ENCODE measurements around the gene COL4A5.
"Not testable (repeated sequence)": the region's sequence is repeated elsewhere in the genome, so short reads cannot be mapped to it uniquely, and the experiment has no call there.

The COL4A5 gene

DNA sequence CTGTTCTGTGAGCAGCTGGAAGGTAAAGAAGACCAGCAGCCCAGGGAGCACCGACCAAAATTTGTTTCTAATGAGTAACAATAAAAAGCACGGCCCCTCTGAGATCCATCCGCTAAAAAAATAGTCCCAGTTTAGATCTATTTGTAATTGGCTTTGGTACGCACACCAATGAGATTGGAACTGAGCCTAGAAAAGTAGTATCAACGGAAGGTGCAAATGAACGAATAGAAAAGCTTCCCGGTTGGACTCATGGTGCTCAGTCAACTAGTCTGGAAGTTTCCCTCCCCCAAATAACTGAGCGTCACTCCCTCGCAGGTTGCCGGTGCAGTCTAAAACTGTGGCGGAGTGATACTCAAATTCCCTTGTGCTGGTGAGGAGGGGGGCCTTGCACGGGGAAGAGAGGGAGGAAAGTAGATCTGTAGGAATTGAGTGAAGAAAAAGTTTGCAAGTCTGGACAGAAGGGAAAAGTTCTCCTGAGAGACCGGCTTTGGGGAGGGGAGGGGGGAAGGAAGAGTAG, at the start of gene COL4A5:
Gene COL4A5, plus strand, starts transcription at position 413 of the 517 bp plus-strand sequence. CDS start 288 bp downstream, outside the sequence.
- Histone ChIP-seq H3K9me3 (ENCODE audit: control insufficient read depth, insufficient read depth, low read length) (no peaks in the 10 kb centered on the region; the same call in 1 of the 2 replicates), H3K27me3 (ENCODE audit: control insufficient read depth, insufficient read depth, low read length) (peaks cover 21% of the 10 kb centered on the region), H3K27ac (ENCODE audit: low read depth, low read length) (peak within 1 kb of the TSS; percentile 89), H3K36me3 (ENCODE audit: control insufficient read depth, insufficient read depth, low read length) (peaks cover 1% of the 10 kb centered on the region; the same call in 1 of the 2 replicates), H3K9ac (ENCODE audit: low read depth, low read length) (peak within 1 kb of the TSS; percentile 77), H3K4me1 (ENCODE audit: control insufficient read depth, insufficient read depth, low read length) (peaks cover 38% of the 10 kb centered on the region), H3K4me3 (ENCODE audit: low read depth, low read length) (peak within 1 kb of the TSS; percentile 82)

DNA sequence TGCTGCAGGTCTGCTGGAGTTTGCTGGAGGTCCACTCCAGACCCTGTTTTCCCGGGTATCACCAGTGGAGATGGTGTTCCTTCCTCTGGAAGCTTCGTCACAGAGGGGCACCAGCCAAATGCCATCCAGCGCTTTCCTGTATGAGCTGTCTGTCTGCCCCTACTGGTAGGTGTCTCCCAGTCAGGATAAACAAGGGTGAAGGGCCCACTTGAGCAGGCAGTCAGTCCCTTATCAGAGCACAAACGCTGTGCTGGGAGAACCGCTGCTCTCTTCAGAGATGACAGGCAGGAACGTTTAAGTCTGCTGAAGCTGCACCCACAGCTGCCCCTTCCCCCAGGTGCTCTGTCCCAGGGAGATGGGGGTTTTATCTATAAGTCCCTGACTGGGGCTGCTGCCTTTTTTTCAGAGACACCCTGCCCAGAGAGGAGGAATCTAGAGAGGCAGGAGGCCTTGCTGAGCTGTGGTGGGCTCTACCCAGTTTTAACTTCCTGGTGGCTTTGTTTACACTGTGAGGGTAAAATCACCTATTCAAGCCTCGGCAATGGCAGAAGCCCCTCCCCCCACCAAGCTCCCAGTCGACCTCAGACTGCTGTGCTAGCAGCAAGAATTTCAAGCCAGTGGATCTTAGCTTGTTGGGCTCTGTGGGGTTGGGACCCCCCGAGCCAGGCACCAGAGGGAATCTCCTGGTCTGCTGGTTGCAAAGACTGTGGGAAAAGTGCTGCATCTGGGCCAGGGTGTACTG, 48.5 kb upstream of the COL4A5 start:
- H3K36me3 ChIP-seq (ENCODE audit: control insufficient read depth, insufficient read depth, low read length); H3K9me3 ChIP-seq (ENCODE audit: control insufficient read depth, insufficient read depth, low read length); H3K9ac ChIP-seq (ENCODE audit: low read depth, low read length): not testable (repeated sequence)

DNA sequence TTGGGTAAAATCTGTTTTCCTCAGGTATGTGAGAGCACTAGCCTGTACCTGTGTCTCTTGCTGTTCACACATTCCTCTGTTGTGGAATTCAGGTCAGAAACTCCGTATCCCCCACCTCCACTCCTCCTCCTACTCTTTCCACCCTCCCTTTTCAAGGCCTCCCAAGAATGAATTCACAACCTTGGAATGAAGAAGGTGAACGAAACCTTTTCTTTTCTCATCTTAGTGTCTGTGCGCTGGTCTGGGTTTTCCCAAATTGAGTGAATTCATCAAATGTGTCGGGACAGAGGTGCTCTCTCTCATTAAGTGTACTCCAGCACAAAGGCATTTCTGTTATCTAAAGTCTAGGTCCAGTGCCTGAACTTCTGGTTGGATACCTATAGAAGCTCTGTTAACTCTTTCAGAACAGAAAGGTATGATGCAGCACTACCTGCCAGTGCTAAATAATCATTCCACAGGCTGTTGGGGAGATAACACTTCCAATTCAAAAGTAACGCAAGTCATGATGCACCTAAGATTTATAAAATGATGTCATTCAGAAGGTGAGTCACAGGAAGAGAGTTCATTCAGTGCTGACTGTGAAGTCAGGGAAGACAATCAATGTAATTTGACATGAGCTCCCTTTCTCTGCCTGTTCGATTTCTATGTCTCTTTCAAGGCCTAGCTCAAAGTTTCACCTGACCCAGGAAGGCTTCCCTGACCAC, 43.3 kb upstream of the COL4A5 start:
- no peaks in the 10 kb centered on the region for H3K36me3 ChIP-seq (ENCODE audit: control insufficient read depth, insufficient read depth, low read length)
- H3K4me1 ChIP-seq (ENCODE audit: control insufficient read depth, insufficient read depth, low read length), result peaks cover 43% of the 10 kb centered on the region
- H3K27ac ChIP-seq (ENCODE audit: low read depth, low read length), result peak overlapping the region; percentile 80
- peak overlapping the region; percentile 35; the same call in 1 of the 2 replicates for H3K9ac ChIP-seq (ENCODE audit: low read depth, low read length)
- peaks cover 7% of the 10 kb centered on the region for H3K9me3 ChIP-seq (ENCODE audit: control insufficient read depth, insufficient read depth, low read length)
- H3K27me3 ChIP-seq (ENCODE audit: control insufficient read depth, insufficient read depth, low read length), result 0 out of 2 replicates have a peak, but pooled peaks cover 5% of the 10 kb centered on the region
- H3K4me3 ChIP-seq (ENCODE audit: low read depth, low read length), result peak overlapping the region; percentile 38; the same call in 1 of the 2 replicates

More for the DNA sequence above, 48.5 kb upstream of the COL4A5 start:
- peak overlapping the region; percentile 42 for H3K27ac ChIP-seq (ENCODE audit: low read depth, low read length)
- not testable (repeated sequence) for H3K4me3 ChIP-seq (ENCODE audit: low read depth, low read length); H3K27me3 ChIP-seq (ENCODE audit: control insufficient read depth, insufficient read depth, low read length)
- H3K4me1 ChIP-seq (ENCODE audit: control insufficient read depth, insufficient read depth, low read length), result peaks cover 20% of the 10 kb centered on the region

DNA sequence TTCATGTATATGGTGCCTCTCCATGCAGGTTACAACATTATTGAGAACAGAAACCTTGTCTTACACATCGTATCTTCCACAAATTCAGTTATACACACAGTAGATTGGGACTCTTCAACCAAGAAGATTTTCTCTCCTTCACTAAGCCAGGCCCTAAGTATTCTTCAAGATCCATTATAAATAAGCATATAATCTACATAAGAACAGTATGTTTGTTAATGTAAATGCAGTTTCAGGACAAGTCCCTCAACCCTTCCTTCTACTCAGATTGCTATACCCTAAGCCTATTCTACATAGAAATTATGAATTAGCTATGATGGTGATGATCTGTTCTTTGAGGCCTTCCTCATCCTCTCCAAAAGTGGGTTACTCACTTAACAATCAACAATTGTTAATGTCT, 42.7 kb upstream of the COL4A5 start:
- Histone ChIP-seq H3K4me1 (ENCODE audit: control insufficient read depth, insufficient read depth, low read length) (peaks cover 45% of the 10 kb centered on the region), H3K27ac (ENCODE audit: low read depth, low read length) (peak overlapping the region; percentile 80), H3K36me3 (ENCODE audit: control insufficient read depth, insufficient read depth, low read length) (no peaks in the 10 kb centered on the region), H3K27me3 (ENCODE audit: control insufficient read depth, insufficient read depth, low read length) (0 out of 2 replicates have a peak, but pooled peaks cover 5% of the 10 kb centered on the region), H3K9ac (ENCODE audit: low read depth, low read length) (peak overlapping the region; percentile 35; the same call in 1 of the 2 replicates), H3K4me3 (ENCODE audit: low read depth, low read length) (peak overlapping the region; percentile 38; the same call in 1 of the 2 replicates), H3K9me3 (ENCODE audit: control insufficient read depth, insufficient read depth, low read length) (peaks cover 2% of the 10 kb centered on the region)

DNA sequence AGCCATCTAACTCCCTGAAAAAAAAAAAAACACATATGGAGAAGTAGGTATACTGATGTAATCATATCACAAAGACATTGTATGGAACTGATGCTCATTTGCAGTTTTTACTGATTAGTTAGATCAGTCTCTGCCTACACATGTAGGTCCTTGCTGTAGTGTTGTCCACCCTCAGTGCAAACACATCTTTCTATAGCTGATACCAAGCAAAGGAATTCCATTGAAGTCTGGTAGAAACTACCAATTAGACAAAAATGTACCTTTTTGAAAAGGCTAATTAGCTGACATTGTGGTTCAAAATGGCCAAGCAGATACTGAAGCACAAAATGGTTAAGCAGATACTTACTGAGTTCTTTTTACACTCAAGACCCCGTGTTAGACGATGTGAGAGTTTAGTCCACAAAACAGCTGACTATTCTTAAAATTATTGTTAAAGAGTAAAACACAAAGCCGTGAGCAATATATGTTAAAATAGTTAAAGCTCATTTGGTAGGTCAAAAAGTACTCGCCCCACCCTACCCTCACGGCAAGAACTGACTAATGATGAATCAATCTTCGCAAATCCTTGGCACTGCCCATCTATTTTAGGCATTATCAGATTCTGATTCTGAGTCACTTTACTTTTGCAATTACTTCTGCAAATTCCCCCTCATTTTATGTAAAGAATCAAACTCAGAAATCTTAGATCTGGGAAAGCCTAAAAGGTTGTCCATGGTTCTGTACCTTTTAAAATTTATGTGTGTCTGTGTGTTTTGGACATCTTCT, 41.8 kb upstream of the COL4A5 start:
- Histone ChIP-seq H3K27me3 (ENCODE audit: control insufficient read depth, insufficient read depth, low read length) (0 out of 2 replicates have a peak, but pooled peaks cover 5% of the 10 kb centered on the region), H3K4me3 (ENCODE audit: low read depth, low read length) (no peak overlapping the region), H3K9ac (ENCODE audit: low read depth, low read length) (no peak overlapping the region), H3K4me1 (ENCODE audit: control insufficient read depth, insufficient read depth, low read length) (peaks cover 46% of the 10 kb centered on the region), H3K9me3 (ENCODE audit: control insufficient read depth, insufficient read depth, low read length) (no peaks in the 10 kb centered on the region), H3K27ac (ENCODE audit: low read depth, low read length) (no peak overlapping the region), H3K36me3 (ENCODE audit: control insufficient read depth, insufficient read depth, low read length) (no peaks in the 10 kb centered on the region)

DNA sequence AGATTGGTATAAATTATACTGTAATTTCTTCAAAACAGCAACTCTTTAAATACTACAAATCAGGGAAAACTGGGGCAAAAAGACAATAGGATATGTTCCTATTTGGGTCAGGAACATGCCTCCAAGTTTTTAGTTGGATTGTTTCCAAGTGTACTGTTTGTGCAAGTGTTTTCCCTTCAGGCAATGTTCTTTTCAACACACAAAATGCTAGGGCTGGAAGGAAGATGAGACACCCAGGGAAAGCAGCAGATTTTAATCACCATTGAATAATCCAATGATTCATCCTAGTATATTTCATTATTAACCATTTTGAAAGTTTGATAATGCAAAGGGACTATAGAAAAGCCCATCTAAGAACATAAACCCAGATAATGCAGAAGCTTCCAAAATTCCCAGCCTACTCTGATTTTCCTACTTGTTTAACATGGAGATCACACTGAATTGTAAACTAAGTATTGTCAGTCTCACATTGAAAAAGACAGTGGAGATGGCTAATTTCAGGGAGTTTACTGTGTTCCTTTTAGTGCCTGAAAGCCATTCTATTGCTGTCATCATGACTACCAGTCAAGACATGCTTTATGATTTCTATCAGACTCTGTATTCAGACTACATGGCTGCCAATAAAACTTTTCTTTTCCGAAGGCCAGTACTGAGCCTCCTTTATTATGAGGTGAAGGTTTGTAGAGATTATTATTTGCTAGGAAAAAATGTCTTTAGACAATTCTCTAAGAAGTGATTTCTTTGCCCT, 40.0 kb upstream of the COL4A5 start:
- no peak overlapping the region for H3K27ac ChIP-seq (ENCODE audit: low read depth, low read length)
- 0 out of 2 replicates have a peak, but pooled peaks cover 5% of the 10 kb centered on the region for H3K27me3 ChIP-seq (ENCODE audit: control insufficient read depth, insufficient read depth, low read length)
- no peaks in the 10 kb centered on the region for H3K9me3 ChIP-seq (ENCODE audit: control insufficient read depth, insufficient read depth, low read length)
- no peaks in the 10 kb centered on the region for H3K36me3 ChIP-seq (ENCODE audit: control insufficient read depth, insufficient read depth, low read length)
- H3K4me3 ChIP-seq (ENCODE audit: low read depth, low read length), result no peak overlapping the region
- peaks cover 46% of the 10 kb centered on the region for H3K4me1 ChIP-seq (ENCODE audit: control insufficient read depth, insufficient read depth, low read length)
- no peak overlapping the region for H3K9ac ChIP-seq (ENCODE audit: low read depth, low read length)

DNA sequence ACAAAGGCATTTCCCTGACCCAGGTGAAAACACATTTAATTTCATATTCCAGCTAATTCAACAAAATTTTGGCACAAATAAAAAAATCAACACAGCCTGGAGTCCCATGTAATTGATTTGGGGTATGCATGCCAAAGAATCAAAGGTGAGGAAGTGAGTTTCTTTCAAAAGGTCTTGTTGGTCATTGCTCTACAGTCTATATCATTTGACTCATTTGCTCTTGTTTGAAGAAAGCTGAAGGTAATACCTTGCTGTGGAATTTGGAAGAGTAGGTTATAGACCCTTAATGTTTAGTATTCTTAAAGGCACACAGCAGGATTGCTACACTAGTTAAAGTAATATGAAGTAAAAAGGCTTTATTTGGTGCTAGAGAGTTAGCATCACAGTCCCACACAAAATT, 26.9 kb upstream of the COL4A5 start:
- Histone ChIP-seq H3K9ac (ENCODE audit: low read depth, low read length) (no peak overlapping the region), H3K9me3 (ENCODE audit: control insufficient read depth, insufficient read depth, low read length) (no peaks in the 10 kb centered on the region), H3K4me1 (ENCODE audit: control insufficient read depth, insufficient read depth, low read length) (peaks cover 40% of the 10 kb centered on the region), H3K27me3 (ENCODE audit: control insufficient read depth, insufficient read depth, low read length) (no peaks in the 10 kb centered on the region), H3K4me3 (ENCODE audit: low read depth, low read length) (no peak overlapping the region), H3K27ac (ENCODE audit: low read depth, low read length) (peak overlapping the region; percentile 50), H3K36me3 (ENCODE audit: control insufficient read depth, insufficient read depth, low read length) (no peaks in the 10 kb centered on the region)

DNA sequence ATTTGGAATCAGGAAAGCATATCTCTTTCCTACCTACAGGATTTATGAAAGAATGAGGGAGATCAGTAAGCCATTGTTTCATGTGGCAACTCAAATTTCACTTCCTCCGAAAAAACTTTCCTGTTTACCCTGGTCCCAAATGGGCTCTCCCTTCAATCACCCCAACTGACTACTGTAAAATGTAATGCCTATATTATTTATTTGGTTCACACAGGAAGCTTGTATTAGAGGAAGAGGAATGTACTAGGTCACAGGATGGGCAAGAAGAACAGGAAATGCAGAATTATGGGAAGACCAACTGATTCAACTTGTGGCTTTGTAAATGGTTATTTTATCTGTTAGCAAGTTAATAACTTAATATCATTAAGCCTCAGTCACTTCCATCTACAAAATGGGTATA, 24.5 kb upstream of the COL4A5 start:
- no peak overlapping the region for H3K4me3 ChIP-seq (ENCODE audit: low read depth, low read length)
- peak overlapping the region; percentile 51 for H3K27ac ChIP-seq (ENCODE audit: low read depth, low read length)
- H3K36me3 ChIP-seq (ENCODE audit: control insufficient read depth, insufficient read depth, low read length), result no peaks in the 10 kb centered on the region
- no peak overlapping the region for H3K9ac ChIP-seq (ENCODE audit: low read depth, low read length)
- H3K4me1 ChIP-seq (ENCODE audit: control insufficient read depth, insufficient read depth, low read length), result peaks cover 58% of the 10 kb centered on the region
- H3K9me3 ChIP-seq (ENCODE audit: control insufficient read depth, insufficient read depth, low read length), result no peaks in the 10 kb centered on the region
- H3K27me3 ChIP-seq (ENCODE audit: control insufficient read depth, insufficient read depth, low read length), result no peaks in the 10 kb centered on the region

DNA sequence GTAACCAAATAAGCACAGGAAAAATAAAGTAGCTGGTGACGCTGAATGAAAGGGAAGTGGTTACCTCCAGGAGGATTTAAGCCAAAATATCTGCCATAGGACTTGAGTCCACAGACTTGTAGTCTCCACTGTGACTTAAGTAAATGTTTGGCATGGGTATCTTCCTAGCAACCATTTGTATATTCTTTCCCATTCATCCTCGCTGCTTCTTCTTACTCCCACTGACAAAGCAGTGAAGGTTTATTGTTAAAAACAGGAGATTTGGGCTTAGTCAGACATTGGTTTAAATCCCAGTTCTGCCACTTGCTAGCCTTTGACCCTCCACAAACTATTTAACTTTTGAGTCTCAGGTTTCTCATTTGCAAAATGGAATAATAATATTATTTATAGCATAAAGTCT, 23.7 kb upstream of the COL4A5 start:
- Histone ChIP-seq H3K36me3 (ENCODE audit: control insufficient read depth, insufficient read depth, low read length) (no peaks in the 10 kb centered on the region), H3K27ac (ENCODE audit: low read depth, low read length) (peak overlapping the region; percentile 55), H3K9ac (ENCODE audit: low read depth, low read length) (no peak overlapping the region), H3K4me1 (ENCODE audit: control insufficient read depth, insufficient read depth, low read length) (peaks cover 64% of the 10 kb centered on the region), H3K27me3 (ENCODE audit: control insufficient read depth, insufficient read depth, low read length) (no peaks in the 10 kb centered on the region), H3K9me3 (ENCODE audit: control insufficient read depth, insufficient read depth, low read length) (no peaks in the 10 kb centered on the region), H3K4me3 (ENCODE audit: low read depth, low read length) (no peak overlapping the region)

DNA sequence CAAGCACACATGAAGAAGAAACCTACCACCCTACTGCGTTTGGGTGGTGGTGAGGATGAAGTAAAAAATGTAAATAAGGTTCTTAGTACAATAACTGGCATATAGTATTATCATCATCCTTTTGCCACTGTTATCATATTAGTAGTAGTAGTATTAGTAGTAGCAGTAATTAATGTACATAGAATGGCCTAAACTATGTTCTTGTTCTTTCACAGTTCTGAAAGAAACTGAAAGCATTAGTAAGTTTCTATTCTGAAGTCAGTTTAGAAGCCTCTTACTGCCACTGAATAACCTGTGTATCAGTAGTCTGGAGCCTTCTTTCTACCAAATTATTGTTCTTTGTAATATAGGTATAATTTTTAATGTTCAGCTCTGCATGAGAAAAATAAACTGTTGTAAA, 22.4 kb upstream of the COL4A5 start:
- Histone ChIP-seq H3K9me3 (ENCODE audit: control insufficient read depth, insufficient read depth, low read length) (no peaks in the 10 kb centered on the region), H3K4me3 (ENCODE audit: low read depth, low read length) (no peak overlapping the region), H3K27ac (ENCODE audit: low read depth, low read length) (no peak overlapping the region), H3K9ac (ENCODE audit: low read depth, low read length) (no peak overlapping the region), H3K36me3 (ENCODE audit: control insufficient read depth, insufficient read depth, low read length) (no peaks in the 10 kb centered on the region), H3K27me3 (ENCODE audit: control insufficient read depth, insufficient read depth, low read length) (no peaks in the 10 kb centered on the region), H3K4me1 (ENCODE audit: control insufficient read depth, insufficient read depth, low read length) (peaks cover 51% of the 10 kb centered on the region)

Measured in HUES48 (cell line).